Neutrophil (primary cell): Measurements from ENCODE around the gene C2CD2.

Source experiments
- H3K27ac ChIP-seq: fragments of 200-600 bp; sonication (generic); 2 replicates; pipeline ENCODE4 v1.5.1; 2016; ENCODE audit warnings: mild to moderate bottlenecking, moderate library complexity
- H3K27me3 ChIP-seq: fragments of 200-600 bp; sonication (generic); 2 replicates; pipeline ENCODE4 v1.6.0; 2016; ENCODE audit warnings: mild to moderate bottlenecking
- H3K36me3 ChIP-seq: fragments of 200-600 bp; sonication (generic); 2 replicates; pipeline ENCODE4 v1.5.1; 2017
- H3K4me1 ChIP-seq, 2 experiments: fragments of 200-600 bp in 1 of 2; sonication (generic) in 1 of 2; 1 replicate in 1 of 2; 2 replicates in 1 of 2; pipeline versions ENCODE4 v1.5.1 to v1.6.1; 2013 to 2016; ENCODE audit warnings: low read depth in 1 of 2, low read length in 1 of 2, mild to moderate bottlenecking in 1 of 2, moderate library complexity in 1 of 2; ENCODE audit not compliant: control insufficient read depth in 1 of 2, insufficient read depth in 1 of 2
- H3K4me3 ChIP-seq, 2 experiments: fragments of 200-600 bp in 1 of 2; sonication (generic) in 1 of 2; 1 replicate in 1 of 2; 2 replicates in 1 of 2; pipeline ENCODE4 v1.5.1; 2013 to 2016; ENCODE audit warnings: low read depth in 1 of 2, low read length in 1 of 2, mild to moderate bottlenecking in 1 of 2, moderate library complexity in 1 of 2
- H3K9me3 ChIP-seq: fragments of 200-600 bp; sonication (generic); 2 replicates; pipeline ENCODE4 v1.5.1; 2016
- TF ChIP-seq, protein P1 (sequence below): fragments of 200-600 bp; sonication (generic); IDR thresholded peaks from 2 replicates; pipeline ENCODE4 v1.5.1; 2016; ENCODE audit warnings: antibody characterized with exemption

The C2CD2 gene

DNA sequence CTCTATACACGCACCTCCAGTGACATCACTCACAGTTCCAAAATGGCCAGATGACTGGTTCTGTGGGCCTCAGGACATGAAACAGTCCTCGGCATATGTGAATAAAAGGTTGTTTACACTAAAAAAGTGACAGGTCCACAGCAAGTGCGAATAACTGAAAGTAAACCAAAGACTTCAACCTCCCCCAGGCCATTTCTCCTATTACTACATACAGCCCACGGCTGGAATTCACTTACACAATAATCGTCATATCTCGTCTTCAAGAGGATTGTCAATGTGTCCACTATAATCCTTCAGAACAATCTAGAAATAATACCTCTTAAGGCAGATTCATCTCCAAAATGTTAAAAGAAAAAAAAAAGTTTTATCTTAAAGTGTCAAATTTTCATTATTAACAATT is 72.8 kb downstream of the C2CD2 start:
- H3K9me3 ChIP-seq = no peaks in the 10 kb centered on the region
- H3K27ac ChIP-seq = no peak overlapping the region
- H3K27me3 ChIP-seq = peaks cover 33% of the 10 kb centered on the region
- H3K4me1 ChIP-seq = peaks cover 13 to 21% of the 10 kb centered on the region in 2 experiments
- TF ChIP-seq, protein P1, sequence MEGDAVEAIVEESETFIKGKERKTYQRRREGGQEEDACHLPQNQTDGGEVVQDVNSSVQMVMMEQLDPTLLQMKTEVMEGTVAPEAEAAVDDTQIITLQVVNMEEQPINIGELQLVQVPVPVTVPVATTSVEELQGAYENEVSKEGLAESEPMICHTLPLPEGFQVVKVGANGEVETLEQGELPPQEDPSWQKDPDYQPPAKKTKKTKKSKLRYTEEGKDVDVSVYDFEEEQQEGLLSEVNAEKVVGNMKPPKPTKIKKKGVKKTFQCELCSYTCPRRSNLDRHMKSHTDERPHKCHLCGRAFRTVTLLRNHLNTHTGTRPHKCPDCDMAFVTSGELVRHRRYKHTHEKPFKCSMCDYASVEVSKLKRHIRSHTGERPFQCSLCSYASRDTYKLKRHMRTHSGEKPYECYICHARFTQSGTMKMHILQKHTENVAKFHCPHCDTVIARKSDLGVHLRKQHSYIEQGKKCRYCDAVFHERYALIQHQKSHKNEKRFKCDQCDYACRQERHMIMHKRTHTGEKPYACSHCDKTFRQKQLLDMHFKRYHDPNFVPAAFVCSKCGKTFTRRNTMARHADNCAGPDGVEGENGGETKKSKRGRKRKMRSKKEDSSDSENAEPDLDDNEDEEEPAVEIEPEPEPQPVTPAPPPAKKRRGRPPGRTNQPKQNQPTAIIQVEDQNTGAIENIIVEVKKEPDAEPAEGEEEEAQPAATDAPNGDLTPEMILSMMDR = no peak
- no peaks in the 10 kb centered on the region for H3K36me3 ChIP-seq
- H3K4me3 ChIP-seq = no peak overlapping the region

DNA sequence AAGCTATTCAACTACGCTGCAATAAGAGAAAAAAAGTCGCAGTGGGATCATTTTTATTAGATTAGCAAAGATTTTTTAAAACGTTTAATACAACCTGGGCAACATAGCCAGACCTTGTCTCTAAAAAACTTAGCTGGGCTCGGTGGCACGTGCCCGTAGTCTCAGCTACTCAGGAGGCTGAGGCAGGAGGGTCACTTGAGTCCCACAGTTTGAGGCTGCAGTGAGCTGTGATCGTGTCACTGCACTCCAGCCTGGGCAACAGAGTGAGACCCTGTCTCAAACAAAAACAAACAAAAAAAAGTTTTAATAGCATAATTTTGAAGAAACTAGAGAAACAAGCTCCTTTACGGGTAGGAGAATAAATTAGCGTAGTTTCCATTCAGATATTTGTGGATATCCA is 73.7 kb downstream of the C2CD2 start:
- Histone ChIP-seq H3K4me1 (peaks cover 13 to 17% of the 10 kb centered on the region in 2 experiments), H3K27me3 (peaks cover 25% of the 10 kb centered on the region), H3K27ac (no peak overlapping the region), H3K9me3 (no peaks in the 10 kb centered on the region), H3K36me3 (no peaks in the 10 kb centered on the region), H3K4me3 (no peak overlapping the region)
- TF ChIP-seq, protein P1 = no peak

DNA sequence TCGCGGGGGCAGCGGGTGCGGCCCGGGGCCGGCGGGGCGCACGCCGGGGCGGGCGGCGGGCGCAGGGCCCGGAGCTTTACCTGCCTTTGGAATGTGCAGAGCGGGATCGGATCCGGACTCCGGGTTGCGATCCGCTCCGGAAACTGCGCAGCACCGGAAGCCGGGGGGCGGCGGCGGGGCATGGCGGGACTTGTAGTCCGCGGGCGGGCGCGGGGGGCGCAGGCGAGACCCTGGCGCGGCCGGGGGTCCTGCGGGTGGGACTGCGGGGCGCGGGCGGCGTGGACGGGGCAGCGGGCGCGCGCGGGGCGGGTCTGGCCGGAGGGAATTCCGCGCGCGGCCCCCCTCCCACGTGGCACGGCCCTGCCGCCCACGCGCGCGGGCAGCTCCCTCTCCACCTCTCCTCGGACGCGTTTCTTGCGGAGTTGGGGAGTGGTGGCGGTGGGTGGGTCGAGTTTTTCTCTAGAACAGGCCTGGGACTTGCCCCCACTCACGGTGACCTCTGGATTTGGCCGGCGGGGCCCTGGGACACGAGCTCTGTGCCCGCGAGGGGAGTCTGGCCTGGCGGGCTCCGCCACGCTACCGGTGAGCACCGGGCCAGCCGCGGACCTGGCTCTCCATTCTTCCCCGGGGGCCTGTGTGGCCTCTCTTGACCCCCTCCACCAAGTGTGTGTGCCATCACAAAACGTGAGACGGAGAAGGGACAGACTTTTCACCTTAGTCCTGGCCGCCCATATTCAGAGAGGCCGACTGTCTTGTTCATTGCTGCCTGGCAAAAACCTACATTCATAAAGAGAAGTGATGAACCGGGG is 74.4 kb downstream of the C2CD2 start, which contains the start of gene PRDM15:
PRDM15 (minus strand) TSS at position 155 of the 809 bp plus-strand sequence. CDS start 18,981 bp downstream, outside the sequence.
- TF ChIP-seq, protein P1 = no peak
- H3K27ac ChIP-seq = no peak within 1 kb of the TSS
- H3K4me1 ChIP-seq = peaks cover 13 to 14% of the 10 kb centered on the region in 2 experiments
- no peaks in the 10 kb centered on the region for H3K36me3 ChIP-seq
- H3K9me3 ChIP-seq = no peaks in the 10 kb centered on the region
- H3K27me3 ChIP-seq = peaks cover 20% of the 10 kb centered on the region
- H3K4me3 ChIP-seq = peak within 1 kb of the TSS; percentile 52 to 57

GRCh38 chr21:41878831-41879189 is 75.0 kb downstream of the C2CD2 start:
- TF ChIP-seq, protein P1 = no peak

GRCh38 chr21:41877901-41878830 is 75.7 kb downstream of the C2CD2 start:
- Histone ChIP-seq H3K27me3 (peaks cover 20% of the 10 kb centered on the region), H3K4me1 (peaks cover 13 to 14% of the 10 kb centered on the region in 2 experiments), H3K9me3 (no peaks in the 10 kb centered on the region), H3K27ac (no peak overlapping the region), H3K4me3 (peak overlapping the region; percentile 47 to 54), H3K36me3 (no peaks in the 10 kb centered on the region)
- TF ChIP-seq, protein P1 = no peak

More at GRCh38 chr21:41878831-41879189, 75.0 kb downstream of the C2CD2 start:
- H3K36me3 ChIP-seq = no peaks in the 10 kb centered on the region
- H3K9me3 ChIP-seq = no peaks in the 10 kb centered on the region
- peak overlapping the region; percentile 52 to 57 for H3K4me3 ChIP-seq
- H3K27me3 ChIP-seq = peaks cover 20% of the 10 kb centered on the region
- no peak overlapping the region for H3K27ac ChIP-seq
- peaks cover 13 to 14% of the 10 kb centered on the region in 2 experiments for H3K4me1 ChIP-seq
